Activated naive CD4-positive, alpha-beta T cell treated with anti-CD3 and anti-CD28 coated beads, Interleukin-2, amount 50 U/mL, for 16 hours (primary cell): ENCODE results near the gene DNAJC16.
"Not testable (repeated sequence)": the region's sequence is repeated elsewhere in the genome, so short reads cannot be mapped to it uniquely, and the experiment has no call there.

ENCODE experiments used
- DNase-seq: peaks from one replicate; pipeline ENCODE4 v3.0.0-alpha.2; 2020

DNAJC16 gene

DNA sequence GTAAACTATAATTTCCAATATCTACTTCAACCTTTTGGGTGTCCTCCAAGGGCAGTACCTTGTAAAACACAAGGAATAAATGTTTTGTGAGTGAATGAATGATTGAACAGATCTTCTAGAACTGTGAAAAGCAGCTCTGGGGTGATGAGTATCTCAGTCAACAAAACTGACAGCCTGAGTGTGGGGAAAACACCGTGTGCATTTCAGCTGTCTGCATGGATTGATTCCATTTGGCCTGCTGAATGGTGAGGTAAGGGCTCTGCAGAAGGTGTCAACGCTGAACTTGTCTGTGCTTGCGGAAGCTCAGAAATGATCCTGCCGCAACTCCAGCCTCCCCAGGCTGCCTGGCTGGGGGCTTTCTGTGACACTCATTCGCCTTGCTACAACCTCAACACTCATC is 65.6 kb downstream of the DNAJC16 start:
- DNase-seq: no peak

DNA sequence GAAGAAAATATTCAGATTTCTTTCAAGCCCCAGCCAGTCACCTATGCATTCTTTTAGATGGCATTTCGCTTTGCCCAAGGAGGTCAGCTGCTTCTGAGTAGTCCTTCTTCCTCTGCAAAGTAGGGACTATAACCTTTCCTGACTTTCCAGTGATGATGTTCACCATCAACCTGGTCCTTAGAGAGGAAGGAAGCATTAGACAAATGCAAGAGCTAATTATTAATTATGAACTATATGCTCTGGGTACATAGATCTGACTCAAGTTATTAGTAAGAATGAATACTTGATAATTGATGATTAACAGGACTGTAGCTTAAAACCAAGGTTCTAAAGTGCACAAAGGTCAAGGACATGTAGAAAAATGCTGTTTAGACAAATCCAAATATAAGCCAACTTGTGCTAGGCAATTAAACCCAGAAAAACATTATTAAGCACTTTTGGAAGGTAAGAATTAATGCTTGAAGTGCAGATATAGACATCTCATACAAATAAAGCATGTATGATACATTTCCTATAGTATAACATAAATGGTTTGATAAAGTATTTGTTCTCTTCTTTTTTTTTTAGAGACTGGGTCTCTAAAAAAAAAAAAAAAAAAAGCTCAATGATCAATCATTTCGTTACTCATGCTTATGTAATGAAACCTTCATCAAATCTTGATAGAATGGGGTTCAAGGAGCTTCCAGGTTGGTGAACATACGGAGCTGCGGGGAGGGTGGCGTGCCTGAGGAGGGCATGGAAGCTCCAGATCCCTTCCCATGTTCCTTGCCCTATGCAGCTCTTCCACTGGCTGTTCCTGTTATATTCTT is 69.4 kb downstream of the DNAJC16 start:
- DNase-seq: no peak

DNA sequence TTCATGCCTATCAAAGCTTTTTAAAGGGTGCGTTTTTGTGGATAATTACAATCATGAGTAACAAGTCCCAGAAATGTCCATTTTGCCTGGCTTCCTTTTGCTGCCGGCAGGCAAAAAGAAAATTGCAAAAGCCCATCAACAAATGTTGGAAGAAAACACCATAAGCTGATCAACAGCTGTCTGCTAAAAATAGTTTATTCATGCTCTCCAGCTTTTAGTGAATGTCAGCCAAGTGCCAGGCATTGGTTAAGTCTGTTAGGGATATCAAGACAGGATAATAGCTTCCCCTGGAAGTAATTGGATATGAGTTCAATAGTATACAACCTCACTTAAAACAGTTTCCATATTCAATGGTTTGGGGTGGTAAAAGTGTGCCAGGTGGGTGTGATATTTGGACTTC is 71.8 kb downstream of the DNAJC16 start:
- no peak for DNase-seq

DNA sequence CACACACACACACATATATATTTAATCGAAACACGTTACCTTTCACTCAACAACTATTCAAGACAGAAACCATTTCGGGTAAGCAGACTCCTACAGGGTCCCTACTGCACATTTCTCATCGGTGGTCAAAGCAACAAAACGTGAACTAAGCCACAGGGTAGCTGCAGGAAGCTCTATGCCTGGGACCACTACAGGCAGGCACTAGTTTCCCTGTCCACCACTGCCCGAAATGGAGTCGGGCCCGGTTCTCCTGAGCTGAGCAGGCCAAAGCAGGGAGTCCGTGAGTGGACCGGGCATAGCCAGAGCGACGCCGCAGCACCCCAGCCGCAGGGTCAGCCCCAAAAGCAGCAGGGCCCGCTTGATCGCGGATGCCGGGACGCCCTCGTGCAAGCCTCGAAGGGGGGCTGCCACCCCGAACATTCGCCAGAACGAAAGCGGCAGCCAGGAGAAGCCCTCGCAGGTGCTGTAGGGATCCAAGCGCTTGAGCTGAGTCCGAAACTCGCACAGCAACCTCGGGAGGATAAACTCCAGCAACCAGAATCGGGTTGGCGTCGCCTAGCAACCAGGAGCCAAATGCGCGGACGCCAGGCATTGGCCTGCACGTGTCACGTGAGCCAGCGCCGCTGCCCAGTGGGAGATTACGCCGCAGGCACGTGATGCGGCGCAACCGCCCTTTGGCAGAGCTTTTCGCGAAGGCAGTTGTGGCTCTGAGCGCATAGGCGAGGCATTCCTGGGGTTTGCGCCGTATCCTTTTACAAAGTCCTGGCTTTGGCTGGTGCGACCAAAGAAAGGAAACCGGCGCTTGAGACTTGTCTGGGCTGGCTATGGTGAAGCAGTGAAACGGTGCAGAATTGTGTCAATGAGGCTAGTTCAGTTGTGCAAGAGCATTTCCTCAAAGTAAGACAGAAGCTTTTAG is 76.7 kb downstream of the DNAJC16 start:
- DNase-seq: peak; percentile 93

DNA sequence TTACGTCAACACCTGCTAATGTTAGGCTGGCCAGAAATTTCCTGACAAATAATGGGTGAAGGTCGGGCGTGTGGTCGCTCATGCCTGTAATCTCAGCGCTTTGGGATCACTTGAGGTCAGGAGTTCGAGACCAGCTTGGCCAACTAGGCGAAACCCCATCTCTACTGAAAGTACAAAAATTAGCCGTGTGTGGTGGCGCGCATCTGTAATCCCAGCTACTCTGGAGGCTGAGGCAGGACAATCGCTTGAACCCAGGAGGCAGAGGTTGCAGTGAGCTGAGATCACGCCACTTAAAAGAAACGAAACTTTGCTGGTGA is 77.3 kb downstream of the DNAJC16 start:
- not testable (repeated sequence) for DNase-seq

DNA sequence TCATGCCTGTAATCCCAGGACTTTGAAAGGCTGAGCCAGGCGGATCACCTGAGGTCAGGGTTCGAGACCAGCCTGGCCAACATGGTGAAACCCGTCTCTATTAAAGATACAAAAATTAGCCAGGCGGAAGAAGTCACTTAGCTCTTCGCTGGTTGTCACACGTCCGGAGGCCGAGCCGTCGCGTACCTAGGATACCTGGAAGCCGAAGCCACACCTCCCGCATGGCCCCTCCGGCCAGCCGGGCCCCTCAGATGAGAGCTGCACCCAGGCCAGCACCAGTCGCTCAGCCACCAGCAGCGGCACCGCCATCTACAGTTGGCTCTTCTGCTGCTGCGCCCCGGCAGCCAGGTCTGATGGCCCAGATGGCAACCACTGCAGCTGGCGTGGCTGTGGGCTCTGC is 77.8 kb downstream of the DNAJC16 start:
- DNase-seq: not testable (repeated sequence)

DNA sequence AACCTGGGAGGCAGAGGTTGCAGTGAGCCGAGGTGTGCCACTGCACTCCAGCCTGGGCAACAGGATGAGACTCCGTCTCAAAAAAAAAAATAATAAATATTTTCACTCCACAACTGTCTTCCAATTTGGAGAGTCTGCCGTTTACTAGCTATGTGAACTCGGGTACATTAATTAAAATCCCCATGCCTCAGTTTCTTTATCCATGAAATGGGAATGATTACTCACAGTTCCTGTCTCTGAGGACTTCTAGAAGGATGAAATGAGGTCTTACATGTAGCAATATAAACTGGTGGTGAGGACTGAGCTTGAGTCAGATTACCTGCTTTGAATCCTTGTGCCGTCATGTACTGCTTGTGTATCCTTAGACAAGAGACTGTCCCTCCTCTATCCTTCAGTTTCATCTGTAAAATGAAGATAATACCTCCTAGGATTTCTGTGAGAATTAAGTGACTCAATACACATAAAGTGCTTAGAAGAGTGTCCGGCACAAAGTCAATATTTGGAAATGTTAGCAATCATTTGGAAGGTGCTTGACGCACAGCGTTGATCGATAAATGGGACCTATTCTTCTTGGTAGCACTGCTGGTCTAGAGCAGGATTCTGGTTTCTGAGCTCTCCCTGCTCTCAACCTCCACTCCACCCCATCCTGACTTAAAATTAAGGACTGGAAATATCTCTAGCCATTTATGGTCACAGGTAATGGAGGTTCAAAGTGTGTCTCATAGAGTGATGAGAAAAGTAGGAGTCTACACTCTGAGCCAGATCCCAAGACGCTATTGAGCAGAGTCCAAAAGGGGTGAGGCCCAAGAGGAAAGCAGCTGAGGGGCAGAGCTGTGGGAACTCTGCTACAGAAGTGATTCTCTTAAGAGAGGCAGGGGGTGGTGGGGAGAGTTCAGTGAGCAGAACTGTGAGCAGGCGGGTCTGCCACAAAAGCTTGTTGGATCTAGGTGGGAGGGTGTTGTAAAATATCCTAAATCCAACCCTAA is 79.0 kb downstream of the DNAJC16 start:
- no peak for DNase-seq

DNA sequence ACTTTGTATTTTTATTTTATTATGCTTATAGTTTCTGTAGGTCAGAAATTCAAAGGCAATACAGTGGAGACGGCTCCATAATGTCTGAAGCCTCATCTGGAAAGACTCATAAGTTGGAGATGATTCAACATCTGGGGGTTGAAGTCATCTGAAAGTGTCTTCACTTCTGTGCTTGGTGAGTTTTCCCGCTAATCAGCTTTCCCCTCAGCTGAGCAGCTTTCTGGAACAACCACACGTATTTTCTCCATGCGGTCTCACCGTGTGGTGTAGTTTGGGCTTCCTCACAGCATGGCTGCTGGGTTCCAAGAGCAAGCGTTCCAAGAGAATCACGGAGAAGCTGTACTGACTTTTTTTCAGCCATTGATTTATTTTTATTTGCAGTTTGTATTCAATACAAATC is 83.0 kb downstream of the DNAJC16 start:
- DNase-seq: no peak

DNA sequence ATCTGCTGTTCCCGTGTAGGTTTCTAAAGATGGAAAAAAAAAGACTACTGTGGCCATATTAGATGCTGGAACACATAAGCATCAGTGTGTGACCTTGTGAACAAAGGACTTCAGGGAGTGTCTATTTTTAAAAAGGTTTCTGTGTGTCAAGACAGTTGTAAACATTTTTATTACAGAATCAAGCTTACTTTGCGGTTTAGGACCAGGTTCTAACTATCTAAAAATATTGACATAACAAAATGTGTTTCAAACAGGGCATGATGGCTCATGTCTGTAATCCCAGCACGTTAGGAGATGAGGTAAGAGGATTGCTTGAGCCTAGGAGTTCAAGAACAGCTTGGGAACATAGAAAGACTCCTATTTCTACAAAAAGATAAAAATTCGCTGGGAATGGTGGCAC is 83.5 kb downstream of the DNAJC16 start:
- DNase-seq: no peak

DNA sequence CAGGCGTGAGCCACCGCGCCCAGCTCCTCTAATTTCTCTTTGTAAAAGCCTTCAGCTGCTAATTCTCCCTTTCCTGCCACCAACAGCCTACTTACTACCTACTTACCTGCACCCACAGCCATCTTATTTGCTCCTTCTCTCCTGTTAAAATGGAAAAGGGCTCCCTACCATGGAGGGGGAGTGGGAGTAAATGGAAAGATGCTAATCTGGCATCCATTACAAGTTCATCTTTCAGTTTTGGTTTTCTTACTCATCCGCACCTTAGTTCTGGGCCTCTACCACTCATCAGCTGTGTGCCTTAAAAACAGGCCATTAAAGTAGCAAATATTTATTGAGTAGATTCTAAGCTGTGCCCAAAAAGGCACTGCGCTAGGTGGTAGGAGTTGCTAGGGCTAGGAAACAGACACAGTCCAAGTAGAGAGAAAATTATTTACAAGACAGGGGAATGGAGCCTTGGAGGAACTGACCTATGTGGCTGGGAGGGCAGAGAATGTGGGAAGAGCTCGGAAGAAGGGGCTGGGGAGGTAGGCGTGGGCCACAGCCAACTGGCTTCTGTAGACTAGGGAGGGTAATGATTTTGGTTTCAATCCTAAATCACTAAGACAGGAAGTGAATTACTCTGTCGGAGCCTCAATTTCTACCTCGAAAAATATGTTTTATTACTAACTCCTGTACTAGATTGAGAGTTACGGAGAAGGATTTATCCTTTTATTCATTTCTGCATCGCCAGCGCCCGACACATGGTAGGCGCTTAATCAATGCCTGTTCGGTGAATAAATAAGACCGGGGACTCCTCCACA is 89.9 kb downstream of the DNAJC16 start:
- no peak for DNase-seq

DNA sequence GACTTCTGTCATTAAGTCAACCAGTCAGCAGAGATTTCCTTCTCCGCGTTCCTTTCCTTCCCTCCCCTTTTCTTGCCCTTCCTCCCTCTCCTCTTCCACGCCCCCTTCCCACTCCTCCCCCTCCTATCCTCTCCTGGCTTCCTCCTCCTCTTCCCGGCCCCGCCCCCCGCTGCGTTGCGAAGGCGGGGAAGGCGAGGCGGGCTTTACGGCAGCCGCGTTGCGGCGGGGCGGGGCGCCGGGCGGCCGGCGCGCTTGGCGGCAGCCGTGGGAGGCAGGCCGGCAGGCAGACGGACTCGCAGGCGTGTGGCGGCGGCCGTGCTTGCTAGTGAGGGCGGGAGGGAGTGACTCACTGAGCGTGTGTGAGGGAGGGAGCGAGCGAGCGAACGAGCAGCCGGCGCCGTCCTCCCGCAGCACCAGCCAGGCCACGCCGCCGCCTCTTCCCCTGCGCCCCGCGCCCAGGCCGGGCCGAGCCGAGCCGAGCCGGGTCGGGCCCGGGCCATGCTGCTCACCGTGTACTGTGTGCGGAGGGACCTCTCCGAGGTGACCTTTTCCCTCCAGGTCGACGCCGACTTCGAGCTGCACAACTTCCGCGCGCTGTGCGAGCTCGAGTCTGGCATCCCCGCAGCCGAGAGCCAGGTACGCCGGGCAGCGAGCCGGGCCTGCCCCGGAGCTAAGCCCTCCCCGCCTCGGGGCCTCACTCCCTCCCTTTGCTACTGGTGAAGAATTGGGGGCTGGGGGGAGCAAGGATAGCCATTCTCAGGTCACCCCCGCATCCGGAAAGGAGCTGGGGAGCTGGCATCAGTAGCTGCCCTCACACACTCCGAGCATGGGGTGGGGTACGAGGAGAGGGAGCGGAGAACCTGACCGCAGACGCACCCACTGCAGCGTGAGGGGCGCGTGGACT is 90.8 kb downstream of the DNAJC16 start, which contains the start of gene DDI2:
Gene DDI2 (plus strand): TSS at position 286 of the 904 bp plus-strand sequence. CDS start 213 bp downstream, at position 499.
- DNase-seq: peak; percentile 95

DNA sequence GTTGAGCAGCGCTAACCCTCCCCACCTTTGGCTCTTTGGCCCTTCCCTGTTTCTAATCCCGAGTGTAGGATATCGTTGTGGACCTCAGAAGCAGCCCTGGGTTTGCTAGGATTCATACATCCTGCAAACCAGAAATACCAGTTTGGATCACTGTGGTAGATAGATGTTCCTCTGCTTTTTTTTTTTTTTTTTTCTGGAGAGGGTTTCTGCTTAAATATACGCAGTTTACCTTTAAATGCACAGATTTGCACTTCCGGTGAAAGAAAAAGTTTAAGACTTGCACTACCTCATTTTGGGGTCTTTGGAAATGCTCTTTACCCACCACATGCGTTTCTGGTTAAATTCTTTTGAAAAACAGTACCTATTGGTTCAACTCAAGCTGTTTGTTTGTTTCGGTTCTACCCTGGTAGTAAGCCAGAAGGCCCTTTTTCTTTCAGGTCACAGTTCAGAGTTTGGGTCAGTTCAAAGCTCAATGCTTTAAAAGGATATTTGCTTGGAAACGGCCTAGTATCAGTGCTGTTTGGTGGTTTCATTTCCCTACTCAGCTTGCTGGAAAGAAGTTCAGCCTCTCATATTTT is 91.5 kb downstream of the DNAJC16 start:
- no peak for DNase-seq

DNA sequence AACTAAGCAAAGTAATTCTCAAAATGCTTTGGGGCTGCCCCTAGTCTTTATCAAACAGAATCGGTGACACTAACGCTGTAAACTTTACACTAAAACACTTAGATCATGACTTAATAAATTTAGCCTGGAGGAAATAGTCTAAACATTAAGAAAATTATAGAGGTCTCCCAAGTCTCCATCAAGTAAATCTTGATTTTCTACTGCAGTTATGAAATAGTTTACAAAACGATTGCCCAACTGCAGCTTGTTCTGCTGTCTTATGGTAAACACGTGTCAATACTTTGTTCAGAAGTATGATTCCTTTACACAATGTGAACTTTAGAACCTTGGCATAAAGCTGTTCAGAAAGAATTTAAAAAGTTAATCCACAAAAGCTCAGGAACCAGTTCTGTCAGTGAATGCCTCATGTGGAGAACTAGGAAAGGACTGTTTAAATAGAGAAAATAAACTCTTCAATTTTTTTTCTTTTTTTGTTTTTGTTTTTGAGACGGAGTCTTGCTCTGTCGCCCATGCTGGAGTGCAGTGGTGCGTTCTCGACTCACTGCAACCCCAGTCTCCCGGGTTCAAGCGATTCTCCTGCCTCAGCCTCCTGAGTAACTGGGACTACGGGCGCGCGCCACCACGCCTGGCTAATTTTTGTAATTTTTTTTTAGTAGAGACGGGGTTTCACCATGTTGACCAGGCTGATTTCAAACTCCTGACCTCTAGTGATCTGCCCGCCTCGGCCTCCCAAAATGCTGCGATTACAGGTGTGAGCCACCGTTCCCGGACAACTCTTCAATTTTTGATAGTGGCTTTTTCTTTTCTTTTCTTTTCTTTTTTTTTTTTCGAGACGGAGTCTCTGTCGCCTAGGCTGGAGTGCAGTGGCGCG is 92.2 kb downstream of the DNAJC16 start:
- no peak for DNase-seq

DNA sequence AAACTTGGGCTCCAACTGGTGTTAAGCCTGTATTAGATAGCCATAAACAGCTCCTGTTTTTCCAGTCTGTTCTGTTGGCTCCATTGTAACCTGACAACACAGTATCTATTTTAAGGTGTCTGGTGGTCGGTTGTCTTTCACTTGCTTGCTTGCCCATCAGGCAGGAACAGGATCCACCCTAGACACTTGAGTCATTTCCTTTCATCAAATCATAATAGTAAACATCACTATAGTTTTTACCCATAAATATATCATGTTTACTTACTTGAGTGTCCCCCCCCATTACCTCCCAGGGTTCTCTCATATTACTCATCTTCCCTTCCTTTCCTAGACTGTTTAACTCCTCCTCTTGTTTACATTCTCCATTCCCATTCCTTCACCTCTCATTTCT is 93.5 kb downstream of the DNAJC16 start:
- DNase-seq: no peak

DNA sequence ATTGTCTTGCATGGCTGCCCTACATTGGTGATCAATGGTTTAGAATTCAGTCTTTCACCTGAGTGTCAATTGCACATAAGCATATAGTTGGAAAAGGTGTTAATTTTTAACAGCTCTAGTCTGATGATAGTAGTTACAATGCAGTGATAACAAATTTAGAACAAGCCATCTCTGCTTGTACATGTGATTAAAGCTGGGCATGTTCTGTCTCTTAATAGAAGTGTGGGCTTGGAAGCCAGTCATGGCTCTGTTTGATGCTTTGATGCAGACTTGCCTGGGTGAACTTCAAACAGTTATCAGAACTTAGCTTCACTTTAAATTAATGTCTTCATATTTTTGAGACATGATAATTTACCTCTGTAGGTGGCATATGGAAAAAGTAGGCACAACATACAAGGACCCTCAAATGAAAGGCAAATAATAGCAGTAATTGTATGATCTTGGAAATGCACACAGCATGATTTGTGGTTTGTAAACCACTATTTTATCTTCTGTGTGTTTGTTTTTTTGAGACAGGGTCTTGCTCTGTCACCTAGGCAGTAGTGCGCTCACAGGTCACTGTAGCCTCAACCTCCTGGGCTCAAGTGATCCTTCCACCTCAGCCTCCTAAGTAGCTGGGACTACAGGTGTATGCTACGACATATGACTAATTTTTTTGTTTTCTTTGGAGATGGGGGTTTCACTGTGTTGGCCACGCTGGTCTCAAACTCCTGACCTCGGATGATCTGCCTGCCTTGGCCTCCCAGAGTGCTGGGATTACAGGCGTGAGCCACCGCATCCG is 94.4 kb downstream of the DNAJC16 start:
- no peak for DNase-seq

DNA sequence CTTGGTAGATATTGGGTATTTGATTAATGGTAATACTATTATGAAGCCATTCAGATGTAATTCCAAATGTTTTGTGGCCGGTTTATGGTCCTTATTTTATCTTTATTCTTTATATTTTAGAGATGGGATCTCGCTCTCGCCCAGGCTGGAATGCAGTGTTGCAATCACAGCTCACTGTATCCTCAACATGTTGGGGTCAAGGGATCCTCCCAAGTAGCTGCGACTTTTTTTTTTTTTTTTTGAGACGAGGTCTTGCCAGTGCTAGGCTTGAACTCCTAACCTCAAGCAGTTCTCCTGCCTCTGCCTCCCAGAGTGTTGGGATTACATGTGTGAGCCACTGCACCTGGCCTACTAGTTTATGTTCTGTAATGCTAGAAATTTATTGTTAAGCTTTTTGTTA is 95.3 kb downstream of the DNAJC16 start:
- no peak for DNase-seq

DNA sequence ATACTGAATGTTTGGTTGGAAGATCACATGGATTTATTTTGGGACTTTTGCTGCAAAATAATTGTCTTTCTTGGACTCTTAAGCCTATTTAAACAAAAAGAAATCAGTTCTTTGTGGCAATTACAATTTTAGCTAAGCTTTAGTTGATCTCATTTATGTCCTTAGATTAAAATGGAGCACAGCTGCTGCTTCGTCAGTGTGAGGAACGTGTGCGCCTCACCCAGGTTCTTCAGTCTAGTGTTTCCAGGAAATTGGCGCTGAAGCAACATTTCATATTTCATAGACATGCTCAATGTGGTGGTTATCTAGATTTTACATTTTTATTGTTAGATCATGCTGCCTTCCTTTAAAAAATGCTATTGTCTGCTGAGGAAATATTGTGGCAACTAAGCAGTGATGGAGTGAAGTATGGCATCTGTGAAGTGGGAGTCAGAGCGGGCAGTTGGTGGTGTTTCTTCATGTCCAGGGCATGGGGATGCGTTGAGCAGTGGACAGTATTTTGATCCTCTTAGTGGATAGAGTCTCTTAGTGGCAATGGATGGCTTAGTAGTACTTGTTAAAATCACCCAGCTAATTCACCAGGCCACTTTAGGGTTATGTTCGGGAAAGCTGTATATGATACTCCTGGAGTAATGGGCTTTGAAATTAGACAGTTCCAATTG is 96.2 kb downstream of the DNAJC16 start:
- no peak for DNase-seq

DNA sequence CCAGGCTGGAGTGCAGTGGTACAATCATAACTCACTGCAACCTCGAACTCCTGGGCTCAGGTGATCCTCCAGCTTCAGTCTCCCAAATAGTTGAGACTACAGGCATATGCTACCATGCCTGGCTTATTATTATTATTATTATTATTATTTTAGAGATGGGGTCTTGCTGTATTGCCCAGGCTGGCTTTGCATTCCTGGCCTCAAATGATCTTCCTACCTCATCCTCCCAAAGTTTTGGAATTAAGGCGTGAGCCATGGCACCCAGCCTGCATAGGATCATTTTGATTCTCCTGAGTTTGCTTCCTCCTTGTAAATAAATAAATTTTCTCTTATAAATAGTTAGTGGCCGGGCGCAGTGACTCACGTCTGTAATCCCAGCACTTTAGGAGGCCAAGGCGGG is 96.8 kb downstream of the DNAJC16 start:
- no peak for DNase-seq
